Activated naive CD4-positive, alpha-beta T cell treated with anti-CD3 and anti-CD28 coated beads, Interleukin-2, amount 50 U/mL, for 72 hours (primary cell): ENCODE data around the gene RBMX. TPM values are rescaled to one million over a fixed set of nuclear protein-coding genes. Genes with fewer than 3 reads are reported as not detected.

ENCODE experiments used
- ATAC-seq, 2 donors: fragments of 150-1000 bp; cut with Tn5 transposase; 2 replicates each; pipeline ENCODE4 v1.10.0; 2021; ENCODE audit warnings: mild to moderate bottlenecking in 2 of 2, moderate library complexity in 2 of 2
- DNase-seq, 2 donors: peaks; one replicate each; pipeline ENCODE4 v3.0.0; 2021 to 2022; ENCODE audit warnings: low spot score in 2 of 2
- H3K27ac Mint-ChIP-seq, 2 donors: one replicate each; pipeline ENCODE4 v1.8.0; 2022; ENCODE audit warnings: mild to moderate bottlenecking in 2 of 2, mixed read lengths in 2 of 2
- H3K36me3 Mint-ChIP-seq, 2 donors: one replicate each; pipeline ENCODE4 v1.8.0; 2022; ENCODE audit warnings: mixed read lengths in 2 of 2
- H3K9me3 Mint-ChIP-seq, 2 donors: one replicate each; pipeline ENCODE4 v1.8.0; 2022; ENCODE audit warnings: mixed read lengths in 2 of 2
- total RNA-seq, 2 donors: library from RNA; stranded (reverse); gene quantifications; one replicate each; pipeline ENCODE4 v1.2.3, GENCODE V29; 2022

RBMX gene
- total RNA-seq, 2 donors from 2014 or later: 220 to 285 TPM

DNA sequence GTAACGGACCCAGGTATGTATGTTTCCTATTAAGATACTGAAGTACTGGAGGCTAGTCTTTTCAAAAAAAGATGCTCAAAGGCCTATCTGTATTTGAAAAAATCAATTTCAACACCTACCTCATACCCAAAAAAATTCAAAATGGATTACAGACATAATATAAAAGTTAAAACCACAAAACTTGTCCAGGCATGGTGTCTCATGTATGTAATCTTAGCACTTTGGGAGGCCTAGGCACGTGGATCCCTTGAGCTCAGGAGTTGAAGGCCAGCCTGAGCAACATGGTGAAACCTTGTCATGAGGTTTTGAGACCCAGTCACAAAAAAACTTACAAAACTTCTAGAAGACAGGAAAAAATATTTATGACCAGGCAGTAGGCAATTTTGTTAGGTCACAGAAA is 16.7 kb downstream of the RBMX start:
- no peaks in the 10 kb centered on the region for H3K9me3 Mint-ChIP-seq
- peaks cover 11 to 39% of the 10 kb centered on the region in 2 donors for H3K36me3 Mint-ChIP-seq
- DNase-seq (no peak), ATAC-seq (no peak)
- H3K27ac Mint-ChIP-seq: peak overlapping the region; percentile 39 to 68

DNA sequence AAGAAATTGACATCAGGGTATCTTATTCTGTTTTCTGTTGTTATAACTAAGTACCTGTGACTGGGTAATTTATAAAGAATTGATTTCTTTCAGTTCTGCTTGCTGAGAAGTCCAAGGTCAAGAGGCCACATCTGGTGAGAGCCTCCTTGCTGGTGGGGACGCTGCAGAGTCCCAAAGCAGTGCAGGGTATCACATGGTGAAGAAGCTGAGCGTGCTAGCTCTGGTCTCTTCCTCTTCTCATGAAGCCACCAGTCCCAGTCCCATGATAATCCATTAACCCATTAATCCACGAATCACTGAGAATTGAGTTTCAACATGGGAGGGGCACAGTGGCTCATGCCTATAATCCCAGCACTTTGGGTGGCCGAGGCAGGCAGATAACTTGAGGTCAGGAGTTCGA is 18.0 kb downstream of the RBMX start:
- H3K9me3 Mint-ChIP-seq: peaks cover 0 to 6% of the 10 kb centered on the region in 2 donors
- no peak overlapping the region for H3K27ac Mint-ChIP-seq
- H3K36me3 Mint-ChIP-seq: peaks cover 18 to 47% of the 10 kb centered on the region in 2 donors
- DNase-seq (no peak), ATAC-seq (no peak)

DNA sequence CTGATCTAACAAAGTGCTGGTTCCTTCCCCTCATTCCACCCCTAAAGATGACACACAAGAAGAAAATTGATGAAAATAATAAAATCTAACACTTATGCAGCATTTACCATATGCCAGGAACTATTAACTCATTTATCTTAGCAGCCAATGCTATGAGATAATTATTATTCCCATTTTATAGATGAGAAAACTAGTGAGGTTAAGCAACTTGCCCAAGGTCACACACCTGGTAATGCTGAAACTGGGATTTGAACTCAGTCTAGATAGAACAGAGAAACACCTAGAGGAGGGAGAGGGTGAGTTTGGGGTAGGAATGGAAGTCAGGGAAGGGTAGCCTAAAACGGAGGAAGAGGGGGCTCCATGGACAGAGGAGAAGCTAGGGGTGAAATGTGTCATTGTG is 18.6 kb downstream of the RBMX start:
- H3K9me3 Mint-ChIP-seq: peaks cover 0 to 6% of the 10 kb centered on the region in 2 donors
- no peak for DNase-seq
- H3K27ac Mint-ChIP-seq: peak overlapping the region; percentile 29 to 88
- peaks cover 18 to 42% of the 10 kb centered on the region in 2 donors for H3K36me3 Mint-ChIP-seq
- no peak for ATAC-seq

DNA sequence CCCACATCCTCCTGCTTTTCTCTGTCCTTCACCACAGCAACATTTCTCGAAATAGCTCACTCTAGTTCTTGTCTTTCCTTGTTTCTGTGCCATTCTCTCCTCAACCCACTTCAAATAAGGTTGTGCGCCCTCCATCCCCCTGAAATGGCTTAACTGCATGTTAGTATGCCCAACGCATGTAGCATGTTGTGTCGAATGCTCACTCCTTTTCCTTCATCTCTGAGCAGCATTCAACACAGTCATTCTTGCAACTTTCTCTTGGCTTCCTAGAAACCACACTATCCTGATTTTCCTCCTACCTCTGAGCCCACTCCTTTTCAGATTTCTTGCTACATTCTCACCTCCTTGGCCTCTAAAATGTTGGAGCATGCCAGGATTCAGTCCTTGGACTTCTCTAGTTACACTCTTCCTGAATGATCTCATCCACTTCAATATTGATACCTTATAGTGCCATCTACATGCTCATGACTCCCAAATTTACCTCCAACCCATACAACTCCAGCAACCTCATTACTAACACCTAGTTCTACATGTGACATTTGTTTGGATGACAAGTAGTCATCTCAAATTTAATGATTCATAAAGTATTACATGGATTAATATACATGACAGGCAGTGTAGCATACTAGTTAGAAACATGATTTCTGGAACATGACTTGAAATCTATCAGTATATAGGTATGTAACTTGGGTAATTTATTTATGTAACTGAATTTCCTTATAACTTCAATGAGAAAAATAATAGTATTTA is 22.3 kb downstream of the RBMX start:
- ATAC-seq: peak; percentile 55 to 77
- Mint-ChIP-seq H3K27ac (peak overlapping the region; percentile 50 to 66), H3K36me3 (peaks cover 24 to 44% of the 10 kb centered on the region in 2 donors)

DNA sequence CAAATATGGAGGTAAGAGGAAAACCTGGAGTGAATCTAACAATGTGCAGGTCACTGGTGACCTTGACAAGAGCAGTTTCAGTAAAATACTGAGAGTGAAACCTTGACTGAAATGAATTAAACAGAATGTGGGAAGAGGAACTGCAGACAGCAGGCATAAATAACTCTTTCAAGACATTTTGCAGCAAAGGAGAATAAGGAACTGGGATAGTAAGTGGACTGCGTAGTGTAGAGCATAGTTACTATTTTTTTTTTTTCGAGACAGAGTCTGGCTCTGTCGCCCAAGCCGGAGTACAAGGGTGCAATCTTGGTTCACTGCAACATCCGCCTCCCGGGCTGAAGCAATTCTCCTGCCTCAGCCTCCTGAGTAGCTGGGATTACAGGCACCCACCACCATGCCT is 24.0 kb downstream of the RBMX start:
- DNase-seq (no peak), ATAC-seq (peak in 1 of 2 donors; percentile 30)
- Mint-ChIP-seq H3K36me3 (peaks cover 24 to 45% of the 10 kb centered on the region in 2 donors), H3K9me3 (peaks cover 0 to 16% of the 10 kb centered on the region in 2 donors), H3K27ac (peak overlapping the region in 1 of 2 donors; percentile 93)

More for the DNA sequence above, 22.3 kb downstream of the RBMX start:
- no peak for DNase-seq
- H3K9me3 Mint-ChIP-seq: peaks cover 0 to 16% of the 10 kb centered on the region in 2 donors

DNA sequence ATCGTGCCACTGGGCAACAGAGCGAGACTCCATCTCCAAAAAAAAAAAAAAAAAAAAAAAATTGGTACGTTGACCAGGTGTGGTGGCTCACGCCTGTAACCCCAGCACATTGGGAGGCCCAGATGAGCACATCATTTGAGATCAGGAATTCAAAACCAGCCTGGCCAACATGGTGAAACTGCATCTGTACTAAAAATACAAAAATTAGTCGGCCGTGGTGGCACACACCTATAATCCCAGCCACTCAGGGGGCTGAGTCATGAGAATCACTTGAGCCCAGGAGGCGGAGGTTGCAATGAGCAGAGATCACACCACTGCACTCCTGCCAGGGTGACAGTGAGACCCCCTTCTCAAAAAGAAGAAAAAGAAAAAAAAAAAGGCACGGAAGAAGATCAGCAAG is 24.5 kb downstream of the RBMX start:
- Mint-ChIP-seq H3K36me3 (peaks cover 24 to 42% of the 10 kb centered on the region in 2 donors), H3K9me3 (peaks cover 0 to 16% of the 10 kb centered on the region in 2 donors), H3K27ac (peak overlapping the region in 1 of 2 donors; percentile 93)
- ATAC-seq (peak in 1 of 2 donors; percentile 18), DNase-seq (no peak)

DNA sequence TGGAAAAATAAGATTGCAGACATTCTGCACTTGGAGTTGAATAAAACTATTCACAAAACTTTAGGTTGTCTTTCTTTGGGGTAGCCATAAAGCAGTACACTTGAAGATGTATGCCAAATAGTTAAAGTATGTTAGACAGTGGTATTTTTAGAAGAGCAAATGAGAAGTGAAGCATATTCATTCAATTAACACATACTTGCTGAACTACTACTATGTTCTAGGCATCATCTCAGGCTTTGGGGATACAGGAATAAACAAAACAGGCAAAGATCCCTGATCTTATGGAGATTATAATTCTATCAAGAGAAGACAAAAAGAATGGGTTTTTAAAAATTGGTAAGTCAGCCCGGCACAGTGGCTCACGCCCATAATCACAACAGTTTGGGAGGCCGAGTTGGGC is 29.0 kb downstream of the RBMX start:
- DNase-seq: no peak
- ATAC-seq: no peak
- peaks cover 6 to 31% of the 10 kb centered on the region in 2 donors for H3K36me3 Mint-ChIP-seq

DNA sequence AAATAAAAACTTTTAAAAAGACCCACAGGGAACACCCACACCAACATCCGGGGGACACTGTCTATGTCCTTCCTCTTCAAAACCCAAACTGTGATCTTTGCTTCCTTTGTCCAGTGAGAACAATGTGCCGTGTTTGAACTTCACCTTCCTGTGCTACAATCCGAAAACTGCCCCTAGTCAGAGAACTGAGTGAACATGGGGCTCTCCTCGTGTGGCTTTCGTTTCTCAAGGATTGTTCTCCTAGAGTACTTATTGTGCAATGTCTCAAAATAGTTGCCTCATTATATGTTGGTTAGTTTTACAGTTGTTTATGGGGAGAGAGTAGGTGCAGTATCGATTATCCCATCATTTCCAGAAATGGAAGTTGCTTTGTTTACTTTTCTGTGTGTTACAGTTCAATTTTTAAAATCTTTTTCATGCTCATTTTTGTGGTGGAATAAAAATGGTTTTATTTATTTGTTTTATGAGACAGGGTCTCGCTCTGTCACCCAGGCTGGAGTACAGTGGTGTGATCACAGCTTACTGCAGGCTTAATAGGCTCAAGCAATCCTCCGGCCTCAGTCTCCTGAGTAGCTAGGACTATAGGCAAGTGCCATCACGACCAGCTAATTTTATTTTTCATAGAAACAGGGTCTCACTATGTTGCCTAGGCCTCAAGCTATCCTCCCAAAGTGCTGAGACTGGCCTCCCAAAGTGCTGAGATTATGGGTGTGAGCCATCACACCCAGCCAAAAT is 29.9 kb downstream of the RBMX start:
- no peak for DNase-seq
- ATAC-seq: no peak
- Mint-ChIP-seq H3K27ac (no peak overlapping the region), H3K36me3 (peaks cover 6 to 40% of the 10 kb centered on the region in 2 donors), H3K9me3 (peaks cover 0 to 10% of the 10 kb centered on the region in 2 donors)

More for the DNA sequence above, 29.0 kb downstream of the RBMX start:
- no peak overlapping the region for H3K27ac Mint-ChIP-seq
- peaks cover 0 to 10% of the 10 kb centered on the region in 2 donors for H3K9me3 Mint-ChIP-seq

DNA sequence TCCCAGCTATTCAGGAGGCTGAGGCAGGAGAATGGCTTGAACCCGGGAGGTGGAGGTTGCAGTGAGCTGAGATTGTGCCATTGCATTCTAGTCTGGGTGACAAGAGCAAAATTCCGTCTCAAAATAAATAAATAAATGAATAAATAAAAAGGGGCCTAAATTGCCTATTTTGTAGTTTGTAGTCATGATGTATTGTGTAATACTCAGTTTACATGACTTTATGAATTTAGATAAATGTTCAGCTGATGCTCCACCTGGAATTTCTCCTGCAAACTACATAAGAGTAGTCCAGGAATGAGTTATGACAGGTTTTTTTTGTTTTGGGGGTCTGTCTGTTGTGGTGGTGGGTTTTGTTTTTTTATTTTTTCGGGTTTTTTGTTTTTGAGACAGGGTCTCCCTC is 31.1 kb downstream of the RBMX start:
- Mint-ChIP-seq H3K36me3 (peaks cover 4 to 42% of the 10 kb centered on the region in 2 donors), H3K9me3 (peaks cover 0 to 6% of the 10 kb centered on the region in 2 donors), H3K27ac (no peak overlapping the region)
- ATAC-seq (no peak), DNase-seq (no peak)

DNA sequence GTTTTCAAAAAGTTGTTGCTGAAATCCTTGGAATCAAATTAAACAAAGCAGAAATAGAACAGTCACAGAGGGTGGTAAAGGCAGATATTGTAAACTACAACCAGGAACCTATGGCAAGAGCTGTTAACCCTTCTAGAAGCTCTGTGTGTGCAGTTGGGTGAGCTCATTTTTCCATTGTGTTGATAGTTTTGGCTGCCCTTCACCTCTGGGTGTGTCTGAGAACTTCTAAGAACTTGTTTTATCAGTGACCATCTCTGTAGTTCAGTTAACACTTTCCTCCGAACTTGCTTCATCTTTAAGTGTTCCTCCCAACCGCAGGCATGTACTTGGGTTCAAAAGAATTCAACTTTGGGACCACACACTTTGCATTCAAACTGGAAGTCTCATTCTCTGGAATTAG is 32.7 kb downstream of the RBMX start:
- ATAC-seq: no peak
- Mint-ChIP-seq H3K27ac (no peak overlapping the region), H3K36me3 (peaks cover 0 to 32% of the 10 kb centered on the region in 2 donors), H3K9me3 (no peaks in the 10 kb centered on the region)
- no peak for DNase-seq

DNA sequence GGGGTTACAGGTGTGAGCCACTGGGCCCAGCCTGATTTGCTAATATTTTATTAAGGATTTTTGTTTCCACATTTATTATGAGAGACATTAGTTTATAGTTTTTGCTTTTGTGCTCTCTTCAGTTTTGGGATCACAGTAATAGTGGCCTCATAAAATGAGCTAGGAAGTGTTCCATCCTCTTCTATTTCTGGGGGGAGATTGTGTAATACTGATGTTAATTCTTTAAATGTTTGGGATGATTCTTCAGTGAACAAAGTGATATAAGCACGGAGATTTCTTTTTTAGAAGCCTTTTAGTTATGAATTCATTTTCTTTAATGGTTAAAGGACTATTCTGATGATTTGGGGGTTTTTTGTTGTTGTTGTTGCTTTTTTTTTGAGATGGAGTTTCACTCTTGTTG is 41.3 kb downstream of the RBMX start:
- no peak for ATAC-seq
- Mint-ChIP-seq H3K9me3 (no peaks in the 10 kb centered on the region), H3K36me3 (no peaks in the 10 kb centered on the region), H3K27ac (no peak overlapping the region)
- no peak for DNase-seq

DNA sequence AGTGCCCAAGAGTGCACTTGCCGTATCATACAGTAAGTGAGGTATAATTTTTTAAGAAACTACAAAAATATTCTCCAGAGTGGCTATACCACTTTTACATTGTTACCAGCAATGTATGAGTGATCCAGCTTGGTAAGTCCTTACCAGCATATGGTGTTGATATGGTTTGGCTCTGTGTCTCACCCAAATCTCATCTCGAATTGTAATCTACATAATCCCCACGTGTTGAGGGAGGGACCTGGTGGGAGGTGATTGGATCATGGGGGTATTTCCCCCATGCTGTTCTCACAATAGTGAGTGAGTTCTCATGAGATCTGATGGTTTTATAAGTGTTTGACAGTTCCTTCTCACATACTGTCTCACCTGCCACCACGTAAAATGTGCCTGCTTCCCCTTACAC is 44.8 kb downstream of the RBMX start:
- H3K36me3 Mint-ChIP-seq: no peaks in the 10 kb centered on the region
- ATAC-seq (no peak), DNase-seq (no peak)
- no peaks in the 10 kb centered on the region for H3K9me3 Mint-ChIP-seq
- H3K27ac Mint-ChIP-seq: no peak overlapping the region

DNA sequence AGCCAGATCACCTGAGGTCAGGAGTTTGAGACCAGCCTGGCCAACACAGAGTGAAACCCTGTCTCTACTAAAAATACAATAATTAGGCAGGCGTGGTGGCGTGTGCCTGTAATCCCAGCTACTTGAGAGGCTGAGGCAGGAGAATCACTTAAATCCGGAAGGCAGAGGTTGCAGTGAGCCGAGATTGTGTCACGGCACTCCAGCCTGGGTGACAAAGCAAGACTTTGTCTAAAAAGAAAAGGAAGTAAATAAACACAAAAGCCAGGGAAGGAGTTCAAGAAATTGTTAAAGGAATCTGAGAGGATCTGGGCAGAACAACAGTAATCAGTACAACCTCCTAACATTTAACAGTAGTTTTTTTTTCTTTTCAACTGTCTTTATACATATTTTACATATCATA is 51.1 kb downstream of the RBMX start:
- ATAC-seq: no peak
- H3K27ac Mint-ChIP-seq: no peak overlapping the region
- no peaks in the 10 kb centered on the region for H3K36me3 Mint-ChIP-seq
- H3K9me3 Mint-ChIP-seq: no peaks in the 10 kb centered on the region
- no peak for DNase-seq

DNA sequence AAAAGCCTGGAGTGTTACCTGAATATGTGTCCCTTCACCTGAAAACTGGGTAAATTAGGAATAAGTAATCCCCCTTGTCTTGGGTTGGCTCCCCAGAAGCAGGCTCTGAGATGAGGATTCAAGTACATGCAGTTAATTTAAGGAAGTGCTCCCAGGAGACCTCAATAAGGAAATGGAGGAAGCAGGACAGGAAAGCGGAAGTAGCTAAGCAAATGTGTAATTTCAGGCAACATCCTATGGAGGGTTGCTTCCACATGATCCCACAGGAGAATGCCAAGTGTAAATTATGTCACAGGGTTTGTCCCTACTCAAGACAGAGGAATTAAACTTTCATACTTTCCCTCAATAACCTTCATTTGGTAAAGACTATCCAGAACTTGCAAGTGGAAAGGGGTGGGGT is 51.7 kb downstream of the RBMX start:
- H3K36me3 Mint-ChIP-seq: no peaks in the 10 kb centered on the region
- no peak for ATAC-seq
- no peak overlapping the region for H3K27ac Mint-ChIP-seq
- DNase-seq: no peak
- no peaks in the 10 kb centered on the region for H3K9me3 Mint-ChIP-seq

DNA sequence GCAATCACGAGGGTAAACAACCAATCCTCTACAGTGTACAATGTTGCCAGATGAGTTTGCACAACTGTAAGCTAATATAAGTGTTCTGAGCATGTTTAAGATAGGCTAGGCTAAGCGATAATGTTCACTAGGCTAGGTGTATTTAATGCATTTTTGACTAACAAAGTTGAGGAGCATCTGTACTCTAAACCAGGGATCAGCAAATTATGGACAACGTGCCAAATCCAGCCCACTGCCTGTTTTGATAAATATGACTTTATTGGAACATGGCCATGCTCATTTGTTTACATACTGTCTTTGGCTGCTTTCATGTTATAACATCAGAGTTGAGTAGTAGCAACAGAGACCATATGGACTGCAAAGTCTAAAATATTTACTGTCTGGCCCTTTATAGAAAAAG is 53.5 kb downstream of the RBMX start:
- DNase-seq (no peak), ATAC-seq (no peak)
- Mint-ChIP-seq H3K36me3 (no peaks in the 10 kb centered on the region), H3K9me3 (no peaks in the 10 kb centered on the region), H3K27ac (no peak overlapping the region)

DNA sequence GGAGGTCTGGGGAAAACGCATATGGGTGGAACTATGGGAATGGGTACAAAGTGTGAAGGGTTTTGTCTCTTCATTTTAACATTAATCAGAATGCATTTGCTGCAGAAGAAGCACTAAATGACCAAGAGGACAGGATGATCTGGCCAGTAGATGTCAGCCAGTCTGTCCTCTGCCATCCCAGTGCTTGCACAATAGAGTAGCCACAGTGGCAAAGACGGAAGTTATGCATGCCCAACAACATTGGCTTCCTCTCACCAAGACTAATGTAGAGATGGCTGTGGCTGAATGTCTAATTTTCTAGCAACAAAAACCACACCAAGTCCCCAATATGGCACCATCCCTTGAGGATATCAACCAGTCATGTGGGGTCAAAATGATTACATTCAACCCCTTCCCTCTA is 54.8 kb downstream of the RBMX start:
- H3K9me3 Mint-ChIP-seq: no peaks in the 10 kb centered on the region
- H3K36me3 Mint-ChIP-seq: peaks cover 0 to 7% of the 10 kb centered on the region in 2 donors
- no peak overlapping the region for H3K27ac Mint-ChIP-seq
- no peak for ATAC-seq
- DNase-seq: no peak
